Erythroblast (primary cell): ENCODE results near the gene EPS8L2.

ENCODE experiments used
- GATA1 ChIP-seq: IDR thresholded peaks from 2 replicates; pipeline ENCODE4 v1.6.1; 2011; ENCODE audit warnings: low read depth, mild to moderate bottlenecking, control low read depth, low read length, moderate library complexity
- POLR2A ChIP-seq: IDR thresholded peaks from 2 replicates; pipeline ENCODE4 v1.6.1; 2011; ENCODE audit warnings: mild to moderate bottlenecking, low read length

- TF ChIP-seq POLR2A (no peak), GATA1 (no peak)
These were observed 15.3 kb downstream of the EPS8L2 start for GRCh38 chr11:721247-721740.
